ENCODE measurements around the gene CHST1. TPM values are rescaled to one million over a fixed set of nuclear protein-coding genes. Genes with fewer than 3 reads are reported as not detected.

CHST1 gene
- under 1 TPM in 1 of 5 donors, not detected in 4; 0.26 TPM for total RNA-seq
- 0.04 TPM for total RNA-seq (2013)
- total RNA-seq, result 0 to 0.22 (median 0) reads per million in 29 experiments

DNA sequence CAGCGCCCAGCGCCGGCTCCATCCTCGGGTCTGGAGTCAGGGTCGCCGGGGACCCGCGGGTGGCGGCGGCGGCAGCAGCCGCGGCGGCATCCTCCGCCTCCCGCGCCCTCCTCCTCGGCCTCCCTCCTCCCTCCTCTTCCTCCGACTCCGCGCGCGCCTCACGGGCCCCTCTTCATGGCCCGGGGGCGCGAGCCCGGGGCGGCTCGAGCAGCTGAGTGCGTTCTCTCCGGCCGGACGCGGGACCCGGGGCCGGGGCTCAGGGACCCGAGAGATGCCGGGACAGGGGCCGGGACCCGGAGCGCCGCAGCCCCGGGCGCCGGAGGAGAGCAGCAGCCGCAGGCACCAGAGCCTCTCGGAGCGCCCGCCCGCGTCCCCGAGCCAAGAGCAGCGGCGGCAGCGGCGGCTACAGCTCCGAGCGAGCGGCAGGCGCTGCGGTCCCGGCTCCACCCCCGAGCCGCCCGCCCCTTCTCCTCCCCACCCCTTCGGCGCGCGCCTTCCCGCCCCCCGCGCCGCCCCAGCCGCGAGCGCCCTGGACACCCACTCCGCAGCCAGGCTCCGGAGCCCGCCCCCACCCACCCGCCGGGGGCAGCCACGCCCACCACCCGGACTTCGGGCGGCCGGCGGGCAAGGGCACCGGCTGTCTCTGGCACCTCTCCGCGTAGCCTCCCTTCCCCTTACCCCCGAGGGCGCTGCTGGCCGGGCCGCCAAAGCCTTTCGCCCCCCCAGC is at the start of gene CHST1:
Gene CHST1 (minus strand): TSS at position 417 of the 727 bp plus-strand sequence. CDS start 14,699 bp downstream, outside the sequence.
- H3K4me1 ChIP-seq (ENCODE audit: control insufficient read depth in 1 of 2, extremely low read depth in 1 of 2, insufficient read depth in 2 of 2, low read length in 2 of 2), result peaks cover 0 to 10% of the 10 kb centered on the region in 2 experiments
- H3K9me3 ChIP-seq, result no peaks in the 10 kb centered on the region
- peaks cover 0 to 11% (median 3%) of the 10 kb centered on the region in 3 donors for H3K4me1 Mint-ChIP-seq
- no peak within 1 kb of the TSS for H3K27ac ChIP-seq (ENCODE audit: low read length)
- no peak within 1 kb of the TSS for H3K27ac Mint-ChIP-seq
- DNase-seq (peak in 2 of 35 experiments; percentile 7 to 14), ATAC-seq (replicated peaks in 1 of 4) (peak in 3 of 4 experiments; percentile 28 to 53 (median 47))
- WGBS (ENCODE audit: insufficient coverage), result under 1% methylated on average over 76 of the region's 96 CpGs
- H3K9me3 Mint-ChIP-seq, result no peaks in the 10 kb centered on the region
- no peaks in the 10 kb centered on the region for H3K36me3 ChIP-seq (ENCODE audit: control insufficient read depth in 2 of 2, extremely low read depth in 1 of 2, insufficient read depth in 1 of 2, low read length in 1 of 2)
- ChIA-PET POLR2A (no interaction called here), CTCF (no interaction called here)
- peaks cover 39 to 70% of the 10 kb centered on the region in 2 donors for H3K27me3 Mint-ChIP-seq
- peak within 1 kb of the TSS in 1 of 2 donors; percentile 35 for H3K4me3 ChIP-seq (ENCODE audit: control insufficient read depth in 1 of 2, extremely low read depth in 1 of 2, low read length in 1 of 2)
- no peaks in the 10 kb centered on the region for H3K36me3 Mint-ChIP-seq
- H3K4me3 Mint-ChIP-seq, result peak within 1 kb of the TSS; percentile 64 to 73 (median 72)
- H3K27me3 ChIP-seq (replicated peaks in 1 of 2; ENCODE audit: control insufficient read depth in 2 of 2, extremely low read depth in 1 of 2, insufficient read depth in 2 of 2, low read length in 1 of 2), result peaks cover 10 to 84% of the 10 kb centered on the region in 2 experiments

GRCh38 chr11:45713573-45713972 is 48.2 kb upstream of the CHST1 start:
- no peak overlapping the region for H3K4me3 ChIP-seq (ENCODE audit: control insufficient read depth in 1 of 2, extremely low read depth in 1 of 2, low read length in 1 of 2)
- H3K9me3 ChIP-seq, result no peaks in the 10 kb centered on the region
- Mint-ChIP-seq H3K27me3 (peaks cover 28 to 58% of the 10 kb centered on the region in 2 donors), H3K9me3 (no peaks in the 10 kb centered on the region), H3K36me3 (no peaks in the 10 kb centered on the region), H3K27ac (no peak overlapping the region), H3K4me1 (no peaks in the 10 kb centered on the region), H3K4me3 (no peak overlapping the region)
- no CpG with 5 or more reads among the region's 2 CpGs for WGBS (ENCODE audit: insufficient coverage)
- ATAC-seq (replicated peaks in 1 of 4) (no peak), DNase-seq (no peak)
- ChIA-PET CTCF (no interaction called here), POLR2A (no interaction called here)
- H3K36me3 ChIP-seq (ENCODE audit: control insufficient read depth in 2 of 2, extremely low read depth in 1 of 2, insufficient read depth in 1 of 2, low read length in 1 of 2), result no peaks in the 10 kb centered on the region
- H3K27ac ChIP-seq (ENCODE audit: low read length), result no peak overlapping the region
- H3K4me1 ChIP-seq (ENCODE audit: control insufficient read depth in 1 of 2, extremely low read depth in 1 of 2, insufficient read depth in 2 of 2, low read length in 2 of 2), result no peaks in the 10 kb centered on the region
- H3K27me3 ChIP-seq (replicated peaks in 1 of 2; ENCODE audit: control insufficient read depth in 2 of 2, extremely low read depth in 1 of 2, insufficient read depth in 2 of 2, low read length in 1 of 2), result peaks cover 0 to 16% of the 10 kb centered on the region in 2 experiments

- ChIA-PET POLR2A (no interaction called here), CTCF (no interaction called here)
Measured at GRCh38 chr11:45710561-45710960, 45.1 kb upstream of the CHST1 start.

DNA sequence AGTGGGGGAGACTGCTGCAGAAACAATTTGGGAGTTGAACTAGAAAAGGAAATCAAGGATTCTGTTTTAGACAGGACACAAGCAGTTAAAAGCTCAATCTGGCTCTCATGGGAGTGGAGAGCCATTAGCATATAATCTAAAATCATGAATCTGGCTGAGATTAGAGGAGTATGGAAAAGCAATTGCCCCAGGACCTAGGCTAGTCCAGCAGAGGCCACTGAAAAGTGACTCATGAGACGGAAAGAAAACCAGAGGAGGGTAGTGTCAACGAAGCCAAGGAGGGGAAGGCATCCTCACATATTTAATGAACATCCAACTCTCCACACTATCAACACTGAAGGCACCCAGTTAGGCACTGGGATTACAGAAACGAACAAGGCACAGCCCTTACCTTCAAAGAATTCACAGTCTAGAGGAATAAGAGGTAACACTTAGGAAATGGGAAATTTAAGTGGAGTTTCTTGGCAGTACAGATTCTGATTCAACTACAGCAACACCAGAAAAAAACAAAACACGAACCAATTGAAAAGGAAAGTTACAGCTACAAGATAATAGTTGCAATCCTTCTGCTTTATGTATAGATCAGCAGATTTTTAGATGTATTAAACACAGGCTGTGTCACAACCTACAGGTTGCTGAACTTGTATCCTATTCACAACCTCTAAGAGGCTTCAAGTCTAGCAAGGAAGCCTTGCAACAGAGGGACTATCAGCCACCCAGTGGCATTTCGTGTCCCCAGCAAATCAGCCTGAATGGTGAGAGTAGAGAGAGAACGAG is 43.7 kb upstream of the CHST1 start:
- Histone ChIP-seq H3K36me3 (ENCODE audit: control insufficient read depth in 2 of 2, extremely low read depth in 1 of 2, insufficient read depth in 1 of 2, low read length in 1 of 2) (no peaks in the 10 kb centered on the region), H3K9me3 (no peaks in the 10 kb centered on the region), H3K27me3 (replicated peaks in 1 of 2; ENCODE audit: control insufficient read depth in 2 of 2, extremely low read depth in 1 of 2, insufficient read depth in 2 of 2, low read length in 1 of 2) (peaks cover 0 to 12% of the 10 kb centered on the region in 2 experiments), H3K4me1 (ENCODE audit: control insufficient read depth in 1 of 2, extremely low read depth in 1 of 2, insufficient read depth in 2 of 2, low read length in 2 of 2) (no peaks in the 10 kb centered on the region), H3K27ac (ENCODE audit: low read length) (no peak overlapping the region), H3K4me3 (ENCODE audit: control insufficient read depth in 1 of 2, extremely low read depth in 1 of 2, low read length in 1 of 2) (no peak overlapping the region)
- WGBS (ENCODE audit: insufficient coverage), result no CpG with 5 or more reads among the region's 6 CpGs
- ChIA-PET CTCF (no interaction called here), POLR2A (no interaction called here)
- Mint-ChIP-seq H3K27me3 (peaks cover 45 to 49% of the 10 kb centered on the region in 2 donors), H3K4me1 (no peaks in the 10 kb centered on the region), H3K9me3 (no peaks in the 10 kb centered on the region), H3K4me3 (no peak overlapping the region), H3K36me3 (no peaks in the 10 kb centered on the region), H3K27ac (no peak overlapping the region)
- DNase-seq (no peak), ATAC-seq (replicated peaks in 1 of 4) (no peak)

More at GRCh38 chr11:45710561-45710960, 45.1 kb upstream of the CHST1 start:
- no peak overlapping the region for H3K27ac Mint-ChIP-seq
- Histone ChIP-seq H3K27me3 (replicated peaks in 1 of 2; ENCODE audit: control insufficient read depth in 2 of 2, extremely low read depth in 1 of 2, insufficient read depth in 2 of 2, low read length in 1 of 2) (peaks cover 0 to 10% of the 10 kb centered on the region in 2 experiments), H3K4me1 (ENCODE audit: control insufficient read depth in 1 of 2, extremely low read depth in 1 of 2, insufficient read depth in 2 of 2, low read length in 2 of 2) (no peaks in the 10 kb centered on the region), H3K4me3 (ENCODE audit: control insufficient read depth in 1 of 2, extremely low read depth in 1 of 2, low read length in 1 of 2) (no peak overlapping the region), H3K27ac (ENCODE audit: low read length) (no peak overlapping the region), H3K36me3 (ENCODE audit: control insufficient read depth in 2 of 2, extremely low read depth in 1 of 2, insufficient read depth in 1 of 2, low read length in 1 of 2) (no peaks in the 10 kb centered on the region), H3K9me3 (no peaks in the 10 kb centered on the region)
- peaks cover 49 to 54% of the 10 kb centered on the region in 2 donors for H3K27me3 Mint-ChIP-seq
- no peaks in the 10 kb centered on the region for H3K9me3 Mint-ChIP-seq
- WGBS (ENCODE audit: insufficient coverage), result 80% methylated on average over 1 of the region's 1 CpG
- ATAC-seq (replicated peaks in 1 of 4), result no peak
- H3K36me3 Mint-ChIP-seq, result no peaks in the 10 kb centered on the region
- no peak for DNase-seq
- H3K4me3 Mint-ChIP-seq, result no peak overlapping the region
- no peaks in the 10 kb centered on the region for H3K4me1 Mint-ChIP-seq

DNA sequence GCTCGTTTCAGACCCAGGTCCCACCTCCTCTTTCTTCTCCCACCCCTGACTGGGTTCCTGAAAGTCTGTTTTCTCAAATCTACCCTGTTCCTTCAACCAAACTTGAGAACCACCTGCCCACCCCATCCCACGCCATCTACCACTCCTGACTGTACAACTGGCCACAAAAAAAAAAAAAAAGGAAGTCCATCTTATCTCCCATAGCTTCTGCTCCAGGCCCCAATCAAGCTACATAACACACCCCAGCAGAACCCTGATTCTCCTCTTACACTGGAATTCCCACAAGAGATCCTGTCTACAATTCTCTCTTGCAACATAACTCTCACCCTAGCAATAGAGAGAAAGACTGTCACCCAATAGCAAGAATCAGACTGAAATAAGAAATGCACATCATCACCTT is 39.2 kb upstream of the CHST1 start:
- DNase-seq (no peak), ATAC-seq (replicated peaks in 1 of 4) (no peak)
- H3K4me3 Mint-ChIP-seq, result no peak overlapping the region
- H3K4me1 ChIP-seq (ENCODE audit: control insufficient read depth in 1 of 2, extremely low read depth in 1 of 2, insufficient read depth in 2 of 2, low read length in 2 of 2), result no peaks in the 10 kb centered on the region
- H3K27ac Mint-ChIP-seq, result no peak overlapping the region
- peaks cover 39 to 44% of the 10 kb centered on the region in 2 donors for H3K27me3 Mint-ChIP-seq
- POLR2A ChIA-PET, result no interaction called here
- peaks cover 0 to 16% of the 10 kb centered on the region in 2 experiments for H3K27me3 ChIP-seq (replicated peaks in 1 of 2; ENCODE audit: control insufficient read depth in 2 of 2, extremely low read depth in 1 of 2, insufficient read depth in 2 of 2, low read length in 1 of 2)
- H3K9me3 ChIP-seq, result no peaks in the 10 kb centered on the region
- H3K9me3 Mint-ChIP-seq, result no peaks in the 10 kb centered on the region
- H3K36me3 Mint-ChIP-seq, result no peaks in the 10 kb centered on the region
- no peaks in the 10 kb centered on the region for H3K4me1 Mint-ChIP-seq
- no peak overlapping the region for H3K4me3 ChIP-seq (ENCODE audit: control insufficient read depth in 1 of 2, extremely low read depth in 1 of 2, low read length in 1 of 2)
- H3K27ac ChIP-seq (ENCODE audit: low read length), result no peak overlapping the region
- 38% methylated on average over 2 of the region's 2 CpGs for WGBS (ENCODE audit: insufficient coverage)
- CTCF ChIA-PET, result no interaction called here
- no peaks in the 10 kb centered on the region for H3K36me3 ChIP-seq (ENCODE audit: control insufficient read depth in 2 of 2, extremely low read depth in 1 of 2, insufficient read depth in 1 of 2, low read length in 1 of 2)

- no peaks in the 10 kb centered on the region for H3K9me3 ChIP-seq
- no peaks in the 10 kb centered on the region for H3K36me3 ChIP-seq (ENCODE audit: control insufficient read depth in 2 of 2, extremely low read depth in 1 of 2, insufficient read depth in 1 of 2, low read length in 1 of 2)
- Mint-ChIP-seq H3K36me3 (no peaks in the 10 kb centered on the region), H3K9me3 (no peaks in the 10 kb centered on the region), H3K27me3 (peaks cover 40 to 41% of the 10 kb centered on the region in 2 donors), H3K4me3 (no peak overlapping the region), H3K4me1 (no peaks in the 10 kb centered on the region), H3K27ac (no peak overlapping the region)
- no peak overlapping the region for H3K27ac ChIP-seq (ENCODE audit: low read length)
- H3K4me1 ChIP-seq (ENCODE audit: control insufficient read depth in 1 of 2, extremely low read depth in 1 of 2, insufficient read depth in 2 of 2, low read length in 2 of 2), result no peaks in the 10 kb centered on the region
- ATAC-seq (replicated peaks in 1 of 4), result no peak
- H3K4me3 ChIP-seq (ENCODE audit: control insufficient read depth in 1 of 2, extremely low read depth in 1 of 2, low read length in 1 of 2), result no peak overlapping the region
- DNase-seq, result no peak
- WGBS (ENCODE audit: insufficient coverage), result 33% methylated on average over 1 of the region's 4 CpGs
- ChIA-PET CTCF (no interaction called here), POLR2A (no interaction called here)
- peaks cover 0 to 19% of the 10 kb centered on the region in 2 experiments for H3K27me3 ChIP-seq (replicated peaks in 1 of 2; ENCODE audit: control insufficient read depth in 2 of 2, extremely low read depth in 1 of 2, insufficient read depth in 2 of 2, low read length in 1 of 2)
Measured at GRCh38 chr11:45704133-45704532, 38.7 kb upstream of the CHST1 start.

Measured in T-cell (primary cell).